ENCODE data around the gene MMD2.

DNA sequence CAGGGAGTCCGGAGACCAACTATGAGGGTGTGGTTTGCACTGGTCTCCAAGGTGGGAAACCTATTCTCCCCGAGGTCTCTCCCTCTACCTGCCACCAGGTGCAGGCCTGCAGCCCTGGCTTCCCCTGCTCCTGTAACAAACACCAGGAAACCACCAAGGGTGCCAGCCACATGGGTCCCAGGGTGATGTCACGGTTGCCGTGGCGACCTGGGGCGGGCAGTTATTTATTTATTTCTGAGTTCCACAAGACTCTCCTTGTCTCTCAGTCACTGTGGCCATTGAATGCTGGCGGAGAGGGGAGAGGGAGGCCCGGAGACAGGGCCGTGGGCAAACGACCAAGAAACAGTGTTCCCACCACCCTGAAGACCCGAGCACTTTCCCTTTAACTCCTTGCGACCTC is 27.0 kb downstream of the MMD2 start:
- TF ChIP-seq CTCF (IDR thresholded peaks at IDR 0.05) (no peak), POLR2A (IDR thresholded peaks at IDR 0.05; ENCODE audit: low read length) (no peak), FOSB (CRISPR knock-in tag; IDR thresholded peaks at IDR 0.05) (no peak), MAFK (IDR thresholded peaks at IDR 0.05; ENCODE audit: partially characterized antibody) (no peak), MAZ (IDR thresholded peaks at IDR 0.05; ENCODE audit: borderline replicate concordance, low read depth, low read length) (no peak), EP300 (IDR thresholded peaks at IDR 0.05) (no peak), EHMT2 (IDR thresholded peaks at IDR 0.05; ENCODE audit: low read depth) (no peak)

Measured in A549 (cell line).